Adrenal gland (tissue), 12 donors: ENCODE measurements around the gene MEF2C. TPM values are rescaled to one million over a fixed set of nuclear protein-coding genes. Genes with fewer than 3 reads are reported as not detected.

Experiments
- DNase-seq, 7 donors: peaks; one replicate each; pipeline ENCODE4 v3.0.0-alpha.2; 2019 to 2020
- H3K27ac ChIP-seq, 5 donors: fragments of 200-600 bp; sonication (generic) in 4 of 5; 1 replicate in 3 of 5; 2 replicates in 2 of 5; pipeline versions ENCODE4 v1.5.1 to v1.8.0; 2016 to 2020; ENCODE audit warnings: mild to moderate bottlenecking in 1 of 5
- H3K27me3 ChIP-seq: fragments of 200-600 bp; 2 replicates; pipeline ENCODE4 v1.8.0; 2021
- H3K36me3 ChIP-seq, 2 donors: fragments of 200-600 bp; replicated peaks in 1 of 2; 1 replicate in 1 of 2; 2 replicates in 1 of 2; pipeline versions ENCODE4 v1.5.1 to v1.8.0; 2018 to 2022
- H3K4me1 ChIP-seq, 2 donors: fragments of 200-600 bp; replicated peaks in 1 of 2; 1 replicate in 1 of 2; 2 replicates in 1 of 2; pipeline versions ENCODE4 v1.5.1 to v1.8.0; 2018 to 2021
- H3K4me3 ChIP-seq, 4 donors: fragments of 200-600 bp; sonication (generic) in 3 of 4; one replicate each; pipeline ENCODE4 v1.5.1; 2016 to 2018
- H3K9me3 ChIP-seq, 3 donors: fragments of 200-600 bp; sonication (generic) in 1 of 3; replicated peaks in 1 of 3; 1 replicate in 2 of 3; 2 replicates in 1 of 3; pipeline versions ENCODE4 v1.5.1 to v1.8.0; 2016 to 2021
- CTCF ChIP-seq, 6 experiments: fragments of 450-650 bp in 4 of 6; fragments of 200-600 bp in 2 of 6; sonication (generic) in 1 of 6; IDR thresholded peaks; 1 replicate in 5 of 6; 2 replicates in 1 of 6; pipeline versions ENCODE4 v1.5.1 to v1.8.0; 2016 to 2021; ENCODE audit warnings: antibody characterized with exemption in 6 of 6, mild to moderate bottlenecking in 2 of 6, moderate library complexity in 1 of 6
- POLR2A ChIP-seq, 2 donors: fragments of 450-650 bp; IDR thresholded peaks; one replicate each; pipeline ENCODE4 v1.6.1; 2017; ENCODE audit warnings: antibody characterized with exemption in 2 of 2, mild to moderate bottlenecking in 2 of 2, moderate library complexity in 1 of 2
- WGBS, 4 donors: extraction: QIAGEN DNeasy Blood & Tissue Kit in 2 of 4; methylation state at CpG; one replicate each; pipeline versions ENCODE4 v1.1.5 to v1.1.7; 2013 to 2017; 5-methylcytosine and 5-hydroxymethylcytosine counted together
- intact Hi-C, 2 donors: fragments of 100-400 bp; cut with DNase I; formaldehyde crosslinking; loops; one replicate each; pipeline versions ENCODE4 v1.14.1 to v1.15.0; 2022 to 2023
- polyA plus RNA-seq, 3 donors: library from polyadenylated mRNA; stranded (reverse); fragments of 200-250 nt in 2 of 3; fragments of 350-450 nt in 1 of 3; fragmentation: Illumina TruSeq in 1 of 3; extraction: RNeasy Lipid Tissue Mini Kit (QIAGEN cat#74804) in 1 of 3; gene quantifications; one replicate each; pipeline ENCODE4 v1.2.3, GENCODE V29; 2013 to 2014
- total RNA-seq, 9 donors: library from RNA; depleted of rRNA in 4 of 9; stranded (reverse); fragments of >200 nt in 4 of 9; fragments of 120-200 nt in 1 of 9; fragmentation: NEBNext Ultra II Directional in 1 of 9; extraction: Animal tissue kit (Norgen Biotek cat#: 25700) in 1 of 9; gene quantifications; one replicate each; pipeline versions ENCODE4 v1.1.0 to v1.2.4, GENCODE V29; 2013 to 2023
- donor health status: healthy with polysubstance abuse.
- donor health status: Bipolar disorder and iron deficiency.
- donor health status: DM: yes; HTN: yes; CAD: no.
- donor health status: DM: no; HTN: no; CAD: no.
- donor health status: DM: no; HTN: no; CAD: no.
- donor health status: DM: yes; HTN: yes; CAD: no.

Gene MEF2C
- total and polyA plus RNA-seq, 12 donors, result 26.8 to 172 (median 69.2) TPM

- no peaks in the 10 kb centered on the region for H3K36me3 ChIP-seq
- H3K27ac ChIP-seq, result no peak overlapping the region
- 44 to 60% (median 51%) methylated on average over 6 of the region's 6 CpGs for WGBS, 4 donors
- H3K4me3 ChIP-seq, result no peak overlapping the region
- DNase-seq, result peak; percentile 25 to 77 (median 61)
- H3K9me3 ChIP-seq, result no peaks in the 10 kb centered on the region
- H3K27me3 ChIP-seq, result no peaks in the 10 kb centered on the region
- peaks cover 0 to 13% of the 10 kb centered on the region in 2 donors for H3K4me1 ChIP-seq
- intact Hi-C loops, result no loop called here
- TF ChIP-seq CTCF (IDR thresholded peaks at IDR 0.05) (no peak), POLR2A (IDR thresholded peaks at IDR 0.05) (no peak)
Observed at GRCh38 chr5:88929385-88929784, 46.4 kb upstream of the MEF2C start.

GRCh38 chr5:88926774-88927173 is 43.8 kb upstream of the MEF2C start:
- Histone ChIP-seq H3K27me3 (no peaks in the 10 kb centered on the region), H3K4me1 (peaks cover 0 to 13% of the 10 kb centered on the region in 2 donors), H3K9me3 (no peaks in the 10 kb centered on the region), H3K27ac (no peak overlapping the region), H3K36me3 (no peaks in the 10 kb centered on the region), H3K4me3 (no peak overlapping the region)
- intact Hi-C loops, result no loop called here
- TF ChIP-seq POLR2A (IDR thresholded peaks at IDR 0.05) (no peak), CTCF (IDR thresholded peaks at IDR 0.05) (no peak)
- 93 to 96% (median 94%) methylated on average over 7 of the region's 7 CpGs for WGBS, 4 donors
- no peak for DNase-seq

GRCh38 chr5:88925692-88926490 is 42.9 kb upstream of the MEF2C start:
- no peaks in the 10 kb centered on the region for H3K27me3 ChIP-seq
- peak in 2 of 7 donors; percentile 8 to 20 for DNase-seq
- TF ChIP-seq CTCF (IDR thresholded peaks at IDR 0.05) (no peak), POLR2A (IDR thresholded peaks at IDR 0.05) (no peak)
- WGBS, 4 donors, result 69 to 79% (median 70%) methylated on average over 2 of the region's 2 CpGs
- intact Hi-C loops, result no loop called here
- H3K9me3 ChIP-seq, result no peaks in the 10 kb centered on the region
- no peak overlapping the region for H3K27ac ChIP-seq
- no peaks in the 10 kb centered on the region for H3K36me3 ChIP-seq
- peaks cover 0 to 13% of the 10 kb centered on the region in 2 donors for H3K4me1 ChIP-seq
- H3K4me3 ChIP-seq, result no peak overlapping the region

- Histone ChIP-seq H3K27ac (no peak overlapping the region), H3K4me1 (peaks cover 0 to 8% of the 10 kb centered on the region in 2 donors), H3K27me3 (no peaks in the 10 kb centered on the region), H3K4me3 (no peak overlapping the region), H3K9me3 (no peaks in the 10 kb centered on the region), H3K36me3 (no peaks in the 10 kb centered on the region)
- TF ChIP-seq CTCF (IDR thresholded peaks at IDR 0.05) (no peak), POLR2A (IDR thresholded peaks at IDR 0.05) (no peak)
- no peak for DNase-seq
- intact Hi-C loops, result no loop called here
- WGBS, 4 donors, result 65 to 87% (median 82%) methylated on average over 3 of the region's 3 CpGs
Observed at GRCh38 chr5:88924330-88924657, 41.3 kb upstream of the MEF2C start.
